ENCODE results near the gene PRSS3.

- TF ChIP-seq CTCF (conservative IDR thresholded peaks at IDR 0.05 in 1 of 2, IDR thresholded peaks at IDR 0.05 in 1 of 2; ENCODE audit: extremely low read depth in 1 of 2, insufficient read depth in 1 of 2, low read depth in 1 of 2, low read length in 2 of 2), result no peak
- no peak for TF ChIP-seq EZH2 (IDR thresholded peaks at IDR 0.05; ENCODE audit: borderline replicate concordance, low read length)
These were observed 20.4 kb downstream of the PRSS3 start for GRCh38 chr9:33815781-33816180.

All from mammary epithelial cell (primary cell).